GM06990 (cell line): ENCODE data around the gene PPP2R2C.

Experiments
- DNase-seq: peaks from one replicate; pipeline ENCODE4 v3.0.0-alpha.2; 2011; ENCODE audit not compliant: insufficient read length; ENCODE audit errors: extremely low read depth
- H3K27me3 ChIP-seq: replicated peaks from 2 replicates; pipeline ENCODE4 v1.6.0; 2011; ENCODE audit warnings: low read length; ENCODE audit not compliant: control insufficient read depth, insufficient read depth
- H3K36me3 ChIP-seq: 2 replicates; pipeline ENCODE4 v1.5.1; 2011; ENCODE audit warnings: low read length; ENCODE audit not compliant: control insufficient read depth, insufficient read depth
- H3K4me3 ChIP-seq: replicated peaks from 2 replicates; pipeline ENCODE4 v1.5.1; 2011; ENCODE audit warnings: low read depth, mild to moderate bottlenecking, control low read depth, low read length
- TF ChIP-seq, protein P1 (sequence below): IDR thresholded peaks from 2 replicates; pipeline ENCODE4 v1.5.1; 2011; ENCODE audit warnings: low read length, control low read depth, mild to moderate bottlenecking, inconsistent platforms; ENCODE audit not compliant: insufficient read depth, poor library complexity, severe bottlenecking

Gene PPP2R2C

DNA sequence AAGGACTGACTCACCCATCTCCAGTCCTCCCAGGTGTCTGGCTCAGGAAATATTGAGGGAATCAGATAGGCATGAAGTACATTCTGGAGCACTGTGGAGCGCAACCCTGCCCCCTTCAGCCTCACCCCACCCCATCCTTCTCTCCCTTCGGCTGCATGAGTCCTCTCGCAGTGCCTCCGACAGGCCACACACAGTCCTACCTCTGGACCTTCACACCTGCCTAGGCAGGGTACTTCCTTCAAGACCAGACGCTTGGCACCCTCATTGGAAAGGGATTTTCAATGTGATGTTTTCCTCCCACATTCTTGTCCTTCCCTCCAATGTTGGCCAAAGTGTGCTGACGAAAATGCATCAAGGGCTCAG is 26.8 kb upstream of the PPP2R2C start:
- no peak for DNase-seq

DNA sequence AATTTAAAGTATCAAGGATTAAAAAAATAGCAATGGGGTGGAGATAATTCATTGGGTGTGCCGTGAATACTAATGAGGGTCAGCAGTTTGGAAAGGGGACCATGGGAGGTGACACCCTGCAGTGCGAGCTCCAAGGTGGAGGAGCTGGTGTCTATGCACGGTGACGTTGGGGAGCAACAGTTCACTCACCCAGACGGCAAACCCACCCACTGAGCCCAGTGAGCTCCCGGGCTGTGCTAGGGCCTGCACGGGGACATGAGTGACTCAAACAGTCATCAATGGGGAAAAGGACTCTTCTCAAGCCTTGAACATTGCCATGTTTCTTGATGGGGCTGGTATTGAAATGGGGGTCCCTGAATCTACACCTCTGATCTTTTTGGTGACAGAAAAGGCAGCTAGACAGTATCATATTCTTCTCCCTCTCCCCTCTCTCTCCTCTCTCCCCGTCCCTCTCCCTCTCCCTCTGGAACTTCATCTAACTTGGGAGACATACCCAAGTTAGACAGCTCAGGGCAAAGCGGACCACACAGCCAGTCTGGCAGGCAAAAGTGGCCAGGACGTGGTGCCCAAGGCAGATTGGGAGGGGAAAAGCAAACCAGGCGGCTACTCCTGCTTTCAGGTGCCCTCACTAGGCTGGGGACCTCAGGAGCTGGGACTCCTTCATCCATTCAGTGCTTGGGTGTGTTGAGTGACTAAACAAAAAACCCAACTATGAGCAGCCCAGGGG is 26.3 kb upstream of the PPP2R2C start:
- H3K4me3 ChIP-seq: no peak overlapping the region
- DNase-seq: no peak
- TF ChIP-seq, protein P1, sequence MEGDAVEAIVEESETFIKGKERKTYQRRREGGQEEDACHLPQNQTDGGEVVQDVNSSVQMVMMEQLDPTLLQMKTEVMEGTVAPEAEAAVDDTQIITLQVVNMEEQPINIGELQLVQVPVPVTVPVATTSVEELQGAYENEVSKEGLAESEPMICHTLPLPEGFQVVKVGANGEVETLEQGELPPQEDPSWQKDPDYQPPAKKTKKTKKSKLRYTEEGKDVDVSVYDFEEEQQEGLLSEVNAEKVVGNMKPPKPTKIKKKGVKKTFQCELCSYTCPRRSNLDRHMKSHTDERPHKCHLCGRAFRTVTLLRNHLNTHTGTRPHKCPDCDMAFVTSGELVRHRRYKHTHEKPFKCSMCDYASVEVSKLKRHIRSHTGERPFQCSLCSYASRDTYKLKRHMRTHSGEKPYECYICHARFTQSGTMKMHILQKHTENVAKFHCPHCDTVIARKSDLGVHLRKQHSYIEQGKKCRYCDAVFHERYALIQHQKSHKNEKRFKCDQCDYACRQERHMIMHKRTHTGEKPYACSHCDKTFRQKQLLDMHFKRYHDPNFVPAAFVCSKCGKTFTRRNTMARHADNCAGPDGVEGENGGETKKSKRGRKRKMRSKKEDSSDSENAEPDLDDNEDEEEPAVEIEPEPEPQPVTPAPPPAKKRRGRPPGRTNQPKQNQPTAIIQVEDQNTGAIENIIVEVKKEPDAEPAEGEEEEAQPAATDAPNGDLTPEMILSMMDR: no peak
- no peaks in the 10 kb centered on the region for H3K27me3 ChIP-seq
- no peaks in the 10 kb centered on the region for H3K36me3 ChIP-seq

More for the DNA sequence above, 26.8 kb upstream of the PPP2R2C start:
- no peak overlapping the region for H3K4me3 ChIP-seq
- H3K27me3 ChIP-seq: no peaks in the 10 kb centered on the region
- TF ChIP-seq, protein P1: no peak
- H3K36me3 ChIP-seq: no peaks in the 10 kb centered on the region

DNA sequence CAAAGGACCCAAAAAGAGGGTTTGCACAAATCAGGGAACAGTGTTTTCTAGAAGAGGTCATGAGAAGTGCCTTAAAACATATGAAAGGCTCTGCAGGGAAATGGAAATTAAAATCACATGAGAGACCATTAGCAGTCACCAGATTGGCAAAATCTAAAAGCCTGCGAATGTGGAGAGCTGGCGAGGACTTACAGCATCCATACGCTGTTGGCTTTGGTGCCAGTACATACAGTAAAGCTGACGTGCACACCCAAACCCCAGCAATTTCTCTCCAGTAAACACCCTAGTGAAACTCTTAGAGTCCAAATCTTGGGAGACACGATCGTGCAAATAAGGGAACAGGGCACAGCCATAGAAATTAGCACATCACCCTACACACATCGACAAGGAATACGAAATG is 25.4 kb upstream of the PPP2R2C start:
- Histone ChIP-seq H3K36me3 (no peaks in the 10 kb centered on the region), H3K27me3 (no peaks in the 10 kb centered on the region), H3K4me3 (no peak overlapping the region)
- TF ChIP-seq, protein P1: no peak
- DNase-seq: no peak

GRCh38 chr4:6495736-6496135 is 23.3 kb upstream of the PPP2R2C start:
- Histone ChIP-seq H3K27me3 (no peaks in the 10 kb centered on the region), H3K36me3 (no peaks in the 10 kb centered on the region), H3K4me3 (no peak overlapping the region)
- no peak for DNase-seq
- TF ChIP-seq, protein P1: no peak

GRCh38 chr4:6495296-6495590 is 22.8 kb upstream of the PPP2R2C start:
- TF ChIP-seq, protein P1: no peak

More at GRCh38 chr4:6495296-6495590, 22.8 kb upstream of the PPP2R2C start:
- Histone ChIP-seq H3K27me3 (no peaks in the 10 kb centered on the region), H3K36me3 (no peaks in the 10 kb centered on the region), H3K4me3 (no peak overlapping the region)
- DNase-seq: no peak
